DMS114 treated with DMSO at 0.1 percent for 48 hours (cell line): ENCODE results near the gene FANCC.

Experiments
- DNase-seq: peaks from one replicate; lab custom pipeline; 2025; ENCODE audit not compliant: unreplicated experiment; lab: John Stamatoyannopoulos, UW

Gene FANCC

GRCh38 chr9:95127249-95128176 lies 190.0 kb downstream of the FANCC start:
- no peak for DNase-seq

- DNase-seq: no peak
Observed at GRCh38 chr9:95126739-95127138, 190.8 kb downstream of the FANCC start.

GRCh38 chr9:95125652-95126051 lies 191.9 kb downstream of the FANCC start:
- DNase-seq: no peak

GRCh38 chr9:95124582-95125367 lies 192.7 kb downstream of the FANCC start:
- DNase-seq: no peak

GRCh38 chr9:95120781-95121370 lies 196.6 kb downstream of the FANCC start:
- DNase-seq: no peak

GRCh38 chr9:95118596-95118995 lies 198.9 kb downstream of the FANCC start:
- DNase-seq: no peak

GRCh38 chr9:95116808-95117204 lies 200.7 kb downstream of the FANCC start:
- no peak for DNase-seq

GRCh38 chr9:95116002-95116807 lies 201.3 kb downstream of the FANCC start:
- DNase-seq: no peak

- no peak for DNase-seq
Observed at GRCh38 chr9:95115104-95115503, 202.4 kb downstream of the FANCC start.

- DNase-seq: no peak
Observed at GRCh38 chr9:95112436-95113280, 204.9 kb downstream of the FANCC start.

- no peak for DNase-seq
Observed at GRCh38 chr9:95111716-95112115, 205.8 kb downstream of the FANCC start.

- no peak for DNase-seq
Observed at GRCh38 chr9:95110921-95111525, 206.5 kb downstream of the FANCC start.

GRCh38 chr9:95109456-95109855 lies 208.1 kb downstream of the FANCC start:
- no peak for DNase-seq

GRCh38 chr9:95108777-95109176 lies 208.7 kb downstream of the FANCC start:
- no peak for DNase-seq

- no peak for DNase-seq
Observed at GRCh38 chr9:95107976-95108375, 209.5 kb downstream of the FANCC start.

GRCh38 chr9:95107001-95107749 lies 210.3 kb downstream of the FANCC start:
- DNase-seq: no peak

GRCh38 chr9:95105519-95106287 lies 211.8 kb downstream of the FANCC start:
- DNase-seq: no peak

- DNase-seq: no peak
Observed at GRCh38 chr9:95104980-95105379, 212.5 kb downstream of the FANCC start.
